Stimulated activated CD8-positive, alpha-beta memory T cell treated with anti-CD3 and anti-CD28 coated beads, Interleukin-12 subunit alpha, Interleukin-12 subunit beta, amount 100 ng/mL, for 1 hour (primary cell): Measurements from ENCODE around the gene HOTAIR.

Experiments
- DNase-seq: peaks from one replicate; pipeline ENCODE4 v3.0.0-alpha.2; 2020; ENCODE audit warnings: low read depth

The HOTAIR gene

DNA sequence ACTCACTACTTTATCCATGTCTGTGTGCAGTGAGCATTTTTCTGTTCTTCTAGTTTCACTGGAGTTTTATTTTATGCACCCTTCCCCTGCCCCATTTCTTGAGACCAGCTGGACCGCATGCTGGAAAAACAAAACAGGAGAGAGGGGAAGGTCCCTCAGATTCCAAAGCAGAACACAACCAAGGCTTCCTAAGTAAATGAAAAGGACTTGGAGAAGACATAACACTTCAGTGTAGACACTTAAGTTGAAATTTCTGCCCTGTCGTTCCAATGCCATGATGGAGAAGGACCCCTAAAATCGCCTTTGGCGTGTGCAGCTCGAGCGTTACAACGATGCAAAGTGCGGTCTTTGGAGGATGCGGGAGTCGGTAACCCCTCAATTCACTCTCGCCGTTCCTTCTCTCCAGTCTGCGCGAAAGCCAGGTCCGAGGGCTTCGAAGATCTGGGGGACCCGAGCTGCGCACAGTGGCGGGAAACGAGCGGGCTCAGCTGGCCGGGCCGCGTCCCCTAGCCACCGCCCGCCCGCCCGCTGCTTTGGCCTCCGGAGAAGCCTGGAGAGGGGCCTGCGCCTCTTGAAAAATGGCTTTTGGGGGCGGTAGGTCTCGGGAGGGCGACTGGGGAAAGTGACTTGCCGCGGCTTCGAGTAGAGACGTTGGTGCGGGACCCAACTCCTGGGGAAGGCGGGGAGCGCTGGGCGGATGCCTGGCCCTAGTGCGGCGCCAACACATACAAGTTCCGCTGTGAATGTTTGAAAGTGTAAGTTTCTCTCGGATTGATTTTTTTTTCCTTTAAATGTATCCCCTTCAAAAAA, 47.3 kb downstream of the HOTAIR start:
- no peak for DNase-seq

DNA sequence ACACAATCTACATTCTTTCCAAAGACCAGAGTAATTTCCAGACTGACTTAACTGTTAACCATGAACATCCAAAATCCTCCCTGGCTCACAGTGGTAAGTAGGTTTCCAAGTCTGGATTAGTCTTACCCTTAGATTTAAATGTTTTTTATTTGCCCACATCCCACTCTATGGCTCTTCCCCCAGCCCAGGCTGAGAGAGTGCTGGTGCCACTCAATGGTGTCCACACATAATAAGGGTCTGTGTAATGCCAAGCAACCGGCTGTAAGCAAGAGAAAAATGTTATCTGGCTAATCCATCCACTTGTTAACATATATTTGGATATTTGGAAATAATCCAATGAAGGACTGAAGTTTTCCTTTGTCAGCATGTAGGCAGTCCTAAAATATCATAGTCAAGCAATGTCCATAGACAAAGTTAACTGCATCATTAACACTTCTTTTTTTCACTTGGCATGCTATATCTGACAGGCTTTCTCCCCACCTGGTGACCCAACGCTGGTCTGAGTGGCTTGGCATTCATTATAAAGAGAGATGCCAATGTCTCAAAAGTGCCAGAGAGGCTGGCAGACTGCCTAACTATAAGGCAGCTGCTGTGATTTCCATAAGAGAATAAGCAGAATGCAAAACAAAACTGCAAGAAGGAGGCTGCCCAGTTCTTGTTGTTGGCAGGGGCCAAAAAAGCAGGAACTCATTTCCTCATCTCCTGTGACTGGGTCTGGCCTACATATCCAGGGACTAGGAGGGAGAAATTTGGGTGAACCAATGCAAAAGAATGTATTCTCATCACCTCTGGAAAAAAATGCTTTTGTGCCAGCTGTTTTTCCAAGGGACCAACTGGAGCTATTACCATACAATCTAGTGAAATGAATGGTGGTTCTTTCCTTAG, 50.0 kb downstream of the HOTAIR start:
- no peak for DNase-seq

DNA sequence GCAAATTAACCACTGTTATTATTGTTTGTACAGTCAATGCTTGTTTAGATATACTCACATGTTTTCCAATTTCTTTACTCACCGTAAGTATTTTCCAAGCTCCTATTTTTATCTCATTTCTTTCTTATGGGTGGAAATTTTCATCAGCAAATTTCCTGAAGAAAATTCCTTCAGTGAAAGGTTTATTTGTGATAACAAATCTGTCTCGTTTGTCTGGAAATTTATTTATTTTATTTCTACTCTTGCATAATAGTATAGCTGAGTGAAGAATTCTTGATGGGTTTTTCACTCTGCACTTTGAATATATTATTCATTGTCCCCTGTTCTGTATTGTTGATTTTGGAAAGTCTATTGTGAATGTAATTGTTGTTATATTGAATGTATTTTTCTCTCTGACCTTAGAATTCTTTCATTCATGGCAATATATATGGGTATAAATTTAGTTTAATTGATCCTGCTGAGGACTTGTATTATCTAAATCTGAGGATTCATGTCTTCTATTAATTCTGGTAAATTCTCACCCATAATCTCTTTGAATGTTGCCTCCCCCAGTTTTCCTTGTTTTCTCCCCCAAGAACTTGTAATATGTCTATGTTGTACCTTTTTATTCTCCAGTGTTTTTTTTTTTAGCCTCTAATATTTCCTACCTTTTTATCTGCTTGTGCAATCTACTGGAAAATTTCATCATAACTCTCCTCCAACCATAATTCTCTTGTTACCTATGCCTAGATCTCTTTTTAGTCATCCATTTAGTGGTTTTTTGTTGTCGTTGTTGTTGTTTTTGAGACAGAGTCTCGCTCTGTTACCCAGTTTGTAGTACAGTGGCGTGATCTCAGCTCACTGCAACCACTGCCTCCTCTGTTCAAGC, 57.7 kb downstream of the HOTAIR start:
- no peak for DNase-seq
